Kidney (tissue), 14 donors: ENCODE measurements around the gene HMGB2. TPM values are rescaled to one million over a fixed set of nuclear protein-coding genes. Genes with fewer than 3 reads are reported as not detected.

ENCODE experiments used
- DNase-seq, 5 donors: peaks; one replicate each; pipeline ENCODE4 v3.0.0-alpha.2; 2013 to 2020
- FAIRE-seq: peaks from 2 replicates; lab custom pipeline; 2012; peaks lifted over from hg19 to GRCh38; lab: Jason Lieb, UNC
- H3K27ac ChIP-seq, 2 donors: one replicate each; pipeline ENCODE4 v1.7.0; 2013; ENCODE audit warnings: low read depth in 2 of 2, low read length in 2 of 2, inconsistent platforms in 1 of 2
- H3K27me3 ChIP-seq: one replicate; pipeline ENCODE4 v1.7.1; 2013; ENCODE audit warnings: low read length, inconsistent platforms; ENCODE audit not compliant: control insufficient read depth, insufficient read depth
- H3K36me3 ChIP-seq, 3 donors: one replicate each; pipeline versions ENCODE4 v1.7.0 to v1.7.1; 2013; ENCODE audit warnings: low read length in 3 of 3, control low read depth in 1 of 3, inconsistent platforms in 1 of 3; ENCODE audit not compliant: insufficient read depth in 3 of 3, control insufficient read depth in 2 of 3
- H3K4me1 ChIP-seq, 3 donors: one replicate each; pipeline versions ENCODE4 v1.7.0 to v1.7.1; 2013; ENCODE audit warnings: low read length in 3 of 3, inconsistent platforms in 1 of 3, low read depth in 1 of 3; ENCODE audit not compliant: control insufficient read depth in 2 of 3, insufficient read depth in 2 of 3
- H3K4me3 ChIP-seq, 3 donors: one replicate each; pipeline versions ENCODE4 v1.7.0 to v1.8.1; 2013; ENCODE audit warnings: low read length in 3 of 3, control low read depth in 1 of 3, inconsistent platforms in 1 of 3
- H3K9ac ChIP-seq, 3 donors: one replicate each; pipeline versions ENCODE4 v1.7.0 to v1.7.1; 2013; ENCODE audit warnings: low read length in 3 of 3, control low read depth in 1 of 3, inconsistent platforms in 1 of 3
- H3K9me3 ChIP-seq, 3 donors: one replicate each; pipeline versions ENCODE4 v1.7.0 to v1.7.1; 2013; ENCODE audit warnings: low read length in 3 of 3, control low read depth in 1 of 3, inconsistent platforms in 1 of 3; ENCODE audit not compliant: control insufficient read depth in 2 of 3, insufficient read depth in 1 of 3
- CTCF ChIP-seq: IDR thresholded peaks from 3 replicates; pipeline ENCODE4 v1.5.1; 2012; ENCODE audit warnings: mild to moderate bottlenecking, moderate library complexity, borderline replicate concordance; ENCODE audit not compliant: insufficient read depth; ENCODE audit errors: extremely low read depth
- intact Hi-C: fragments of 100-400 bp; cut with DNase I; formaldehyde crosslinking; loops from one replicate; pipeline ENCODE4 v1.11.1; 2022
- polyA plus RNA-seq: library from polyadenylated mRNA; stranded (reverse); fragments of 350-450 nt; fragmentation: Illumina TruSeq; extraction: RNeasy Lipid Tissue Mini Kit (QIAGEN cat#74804); gene quantifications from one replicate; pipeline ENCODE4 v1.2.3, GENCODE V29; 2014; ENCODE audit warnings: low read depth, low replicate concordance; ENCODE audit not compliant: insufficient read depth
- total RNA-seq: library from RNA; stranded (reverse); fragmentation: NEBNext Ultra II Directional; extraction: Animal tissue kit (Norgen Biotek cat#: 25700); gene quantifications from one replicate; pipeline ENCODE4 v1.2.1, GENCODE V29; 2021
- donor health status: control.
- donor health status: control.
- donor health status: control.
- donor health status: control.
- donor health status: control.
- donor health status: DM: yes; HTN: yes; CAD: no.
- donor health status: Normal renal cell carcinoma (clear cell type).

The HMGB2 gene
- total and polyA plus RNA-seq, 2 donors from 2014 or later = 41.8 to 76.8 TPM

DNA sequence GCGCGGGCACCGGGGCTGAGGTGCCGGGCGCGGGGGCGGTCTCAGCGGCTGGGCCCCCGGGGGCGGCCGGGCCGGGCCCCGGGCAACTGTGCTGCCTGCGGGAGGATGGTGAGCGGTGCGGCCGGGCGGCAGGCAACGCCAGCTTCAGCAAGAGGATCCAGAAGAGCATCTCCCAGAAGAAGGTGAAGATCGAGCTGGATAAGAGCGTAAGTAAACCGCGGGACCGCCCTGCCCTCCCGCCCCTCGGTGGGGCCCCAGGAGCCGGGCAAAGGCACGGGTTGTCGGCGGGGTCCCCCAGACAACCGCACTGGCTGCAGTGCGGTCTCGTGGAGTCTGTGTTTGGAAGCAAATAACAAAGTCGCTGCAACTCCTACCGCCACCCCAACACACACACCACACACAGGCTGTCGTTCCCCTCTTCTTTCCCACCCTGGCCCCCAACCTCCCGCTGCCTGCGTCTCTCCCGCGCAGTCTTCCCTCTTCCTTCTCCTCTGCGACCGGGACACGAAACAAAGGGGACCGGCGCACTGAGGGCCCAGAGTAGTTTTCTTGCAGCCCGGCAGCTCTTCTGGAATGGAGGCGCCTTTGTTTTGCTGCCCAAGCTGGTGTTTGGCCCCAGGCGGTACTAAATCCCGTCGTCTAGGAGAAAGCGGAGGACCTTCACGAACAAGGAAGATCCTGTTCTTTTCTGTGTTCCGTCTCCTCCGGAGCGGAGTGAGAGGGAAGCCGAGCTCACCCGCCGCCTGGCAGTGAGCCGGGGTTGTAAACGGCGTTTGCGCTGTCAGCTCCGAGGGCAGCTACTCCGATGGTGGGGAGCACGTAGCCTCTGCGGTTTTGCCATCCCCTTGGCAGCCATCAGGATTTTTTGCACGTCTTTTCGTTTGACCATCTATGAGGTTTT, 37.4 kb upstream of the HMGB2 start:
- no peaks in the 10 kb centered on the region for H3K36me3 ChIP-seq
- peaks cover 0 to 2% (median 0%) of the 10 kb centered on the region in 3 donors for H3K4me1 ChIP-seq
- H3K9me3 ChIP-seq = no peaks in the 10 kb centered on the region
- FAIRE-seq (no peak), DNase-seq (peak; percentile 76 to 88 (median 83))
- peak overlapping the region; percentile 78 to 99 (median 90) for H3K4me3 ChIP-seq
- TF ChIP-seq CTCF = no peak
- H3K9ac ChIP-seq = peak overlapping the region; percentile 70 to 80 (median 73)
- peak overlapping the region; percentile 39 to 88 for H3K27ac ChIP-seq
- intact Hi-C loops = no loop called here
- H3K27me3 ChIP-seq = no peaks in the 10 kb centered on the region

DNA sequence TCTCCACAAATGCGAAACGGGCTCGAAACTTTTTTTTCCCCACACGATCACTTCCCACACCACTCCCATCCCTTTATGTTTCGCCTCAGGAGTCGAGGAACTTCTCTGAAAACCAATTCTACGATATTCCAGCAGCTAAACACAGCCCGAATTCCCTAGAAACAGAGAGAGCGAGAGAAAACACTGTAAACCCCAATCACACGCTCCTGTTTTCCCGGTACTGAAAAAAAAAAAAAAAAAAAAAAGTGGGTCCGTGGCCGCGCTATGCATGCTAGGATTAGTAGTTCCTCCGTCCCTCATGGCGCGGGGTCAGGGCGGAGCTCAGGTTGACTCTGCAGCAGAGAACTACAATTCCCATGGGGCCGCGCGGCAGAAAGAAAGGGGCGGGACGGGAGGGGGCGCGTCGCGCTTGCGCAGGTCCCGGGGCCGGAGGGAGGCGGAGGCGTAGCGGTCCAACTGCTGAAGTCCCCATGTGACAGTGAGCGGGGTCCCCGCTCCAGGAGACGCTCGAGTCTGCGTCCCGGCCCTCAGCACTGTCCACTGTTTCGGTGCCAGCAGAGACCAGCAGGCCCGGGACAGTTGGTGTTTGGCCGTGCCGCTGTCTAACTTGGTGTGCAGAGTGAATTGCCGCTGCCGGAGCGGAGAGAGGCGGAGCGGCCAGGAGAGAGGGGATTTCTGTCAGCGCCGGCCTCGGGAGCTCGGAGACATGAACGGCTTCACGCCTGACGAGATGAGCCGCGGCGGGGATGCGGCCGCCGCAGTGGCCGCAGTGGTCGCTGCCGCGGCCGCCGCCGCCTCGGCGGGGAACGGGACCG, 36.5 kb upstream of the HMGB2 start, which contains the start of gene SAP30:
SAP30 (plus strand) TSS at position 478 of the 815 bp plus-strand sequence; CDS start at position 707, 229 bp downstream.
- peaks cover 0 to 2% (median 0%) of the 10 kb centered on the region in 3 donors for H3K4me1 ChIP-seq
- no peaks in the 10 kb centered on the region for H3K27me3 ChIP-seq
- TF ChIP-seq CTCF = no peak
- H3K9ac ChIP-seq = peak within 1 kb of the TSS; percentile 87 to 98 (median 97)
- peak within 1 kb of the TSS; percentile 96 for H3K27ac ChIP-seq
- H3K9me3 ChIP-seq = no peaks in the 10 kb centered on the region
- peak within 1 kb of the TSS; percentile 95 to 99 (median 98) for H3K4me3 ChIP-seq
- DNase-seq (peak; percentile 99 to 100 (median 100)), FAIRE-seq (peak; percentile 50)
- intact Hi-C loops = no loop called here
- no peaks in the 10 kb centered on the region for H3K36me3 ChIP-seq

DNA sequence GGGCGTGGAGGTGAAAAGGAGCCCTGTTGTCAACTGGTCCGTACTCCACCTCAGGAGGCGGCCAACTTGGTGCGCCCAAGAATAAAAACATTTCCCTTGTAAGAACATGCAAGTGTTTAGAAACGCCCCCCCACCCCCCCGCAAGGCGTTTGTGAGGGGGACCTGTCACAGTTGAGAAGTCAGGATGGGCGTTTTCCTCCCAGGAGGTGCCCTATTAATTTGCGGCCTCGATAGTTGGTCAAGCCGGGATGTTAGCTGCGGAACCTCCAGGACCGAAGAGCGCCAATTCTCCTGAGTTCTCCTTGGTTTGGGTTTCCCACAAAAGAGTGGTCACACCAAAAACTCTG, 35.9 kb upstream of the HMGB2 start:
- Histone ChIP-seq H3K4me1 (peaks cover 0 to 2% (median 0%) of the 10 kb centered on the region in 3 donors), H3K27ac (peak overlapping the region; percentile 96), H3K9ac (peak overlapping the region; percentile 87 to 98 (median 97)), H3K4me3 (peak overlapping the region; percentile 95 to 99 (median 98)), H3K36me3 (no peaks in the 10 kb centered on the region), H3K27me3 (no peaks in the 10 kb centered on the region), H3K9me3 (no peaks in the 10 kb centered on the region)
- FAIRE-seq (no peak), DNase-seq (peak in 3 of 5 donors; percentile 73 to 92 (median 92))
- no peak for TF ChIP-seq CTCF
- intact Hi-C loops = no loop called here
